Activated CD4-positive, alpha-beta T cell treated with anti-CD3 and anti-CD28 coated beads, Interleukin-2, amount 10 ng/mL, durations not matched to agents 7 days and 5 days (primary cell): ENCODE data around the gene SH3BP4. TPM values are rescaled to one million over a fixed set of nuclear protein-coding genes. Genes with fewer than 3 reads are reported as not detected.

Experiments
- CTCF ChIA-PET: fragments of 350-600 bp; sonication (Branson Sonifier 250); formaldehyde crosslinking; loops from one replicate; lab custom pipeline; 2021; ENCODE audit warnings: antibody characterized with exemption; lab: Charles Lee
- POLR2A ChIA-PET: fragments of 350-600 bp; sonication (Branson Sonifier 250); formaldehyde crosslinking; loops from one replicate; lab custom pipeline; 2021; ENCODE audit warnings: antibody characterized with exemption; lab: Charles Lee
- DNase-seq: peaks from one replicate; pipeline ENCODE4 v3.0.0-alpha.2; 2020
- H3K27ac Mint-ChIP-seq: one replicate; pipeline ENCODE4 v1.8.0; 2021; ENCODE audit warnings: mild to moderate bottlenecking, moderate library complexity, mixed read lengths
- H3K27me3 Mint-ChIP-seq: one replicate; pipeline ENCODE4 v1.8.0; 2021; ENCODE audit warnings: mixed read lengths
- H3K36me3 Mint-ChIP-seq: one replicate; pipeline ENCODE4 v1.8.0; 2021; ENCODE audit warnings: low read depth, mixed read lengths
- H3K4me1 Mint-ChIP-seq: one replicate; pipeline ENCODE4 v1.8.0; 2021; ENCODE audit warnings: mixed read lengths
- H3K4me3 Mint-ChIP-seq: one replicate; pipeline ENCODE4 v1.8.0; 2021; ENCODE audit warnings: mild to moderate bottlenecking, moderate library complexity, mixed read lengths
- H3K9me3 Mint-ChIP-seq: one replicate; pipeline ENCODE4 v1.8.0; 2021; ENCODE audit warnings: mixed read lengths
- total RNA-seq, 2 experiments: library from RNA; stranded (reverse); gene quantifications; one replicate each; pipeline ENCODE4 v1.2.3, GENCODE V29; 2021

The SH3BP4 gene
- total RNA-seq, 2 experiments from 2014 or later, result not detected

DNA sequence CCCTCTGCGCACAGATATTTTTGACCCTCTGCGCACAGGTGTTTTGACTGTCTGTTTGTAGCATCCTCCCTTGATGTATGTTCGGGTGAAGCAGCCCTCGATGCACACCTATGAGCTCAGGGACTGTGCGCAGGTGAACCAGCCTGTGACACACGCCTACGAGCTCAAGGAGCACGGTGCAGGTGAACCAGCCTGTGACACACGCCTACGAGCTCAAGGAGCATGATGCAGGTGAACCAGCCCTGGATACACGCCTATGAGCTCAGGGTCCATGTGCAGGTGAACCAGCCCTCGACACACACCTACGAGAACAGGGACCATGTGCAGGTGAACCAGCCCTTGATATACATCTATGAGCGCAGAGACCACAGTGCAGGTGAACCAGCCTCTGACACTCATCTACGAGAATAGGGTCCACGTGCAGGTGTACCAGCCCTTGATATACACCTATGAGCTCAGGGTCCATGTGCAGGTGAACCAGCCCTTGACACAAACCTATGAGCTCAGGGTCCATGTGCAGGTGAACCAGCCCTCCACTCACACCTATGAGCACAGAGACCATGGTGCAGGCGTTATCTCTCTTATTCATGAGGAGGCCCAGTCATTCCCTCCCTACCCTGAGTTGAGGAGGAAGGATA lies 33.9 kb downstream of the SH3BP4 start:
- Mint-ChIP-seq H3K9me3 (peaks cover 3% of the 10 kb centered on the region), H3K4me3 (no peak overlapping the region)
- POLR2A ChIA-PET, result no interaction called here

DNA sequence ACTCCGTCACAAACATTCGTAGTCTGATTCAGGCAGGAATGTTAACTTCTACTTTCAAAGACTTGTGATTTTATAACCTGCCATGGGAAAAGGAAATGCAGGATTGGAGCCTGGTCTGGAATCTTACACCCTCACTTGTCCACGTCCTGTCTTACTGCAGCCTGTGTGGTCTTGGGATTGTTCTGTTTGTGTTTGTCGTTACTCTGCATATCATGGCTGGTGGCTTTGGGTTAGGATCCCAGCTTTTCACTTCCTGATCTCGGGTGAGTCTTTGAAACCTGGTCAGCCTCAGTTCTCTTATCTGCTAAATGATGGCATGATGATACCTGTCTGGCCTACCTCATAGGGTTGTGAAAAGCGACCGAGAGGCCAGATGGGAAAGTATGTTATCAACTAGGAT lies 34.6 kb downstream of the SH3BP4 start:
- Mint-ChIP-seq H3K36me3 (no peaks in the 10 kb centered on the region), H3K27me3 (peaks cover 3% of the 10 kb centered on the region), H3K27ac (no peak overlapping the region), H3K4me1 (no peaks in the 10 kb centered on the region), H3K9me3 (peaks cover 3% of the 10 kb centered on the region), H3K4me3 (no peak overlapping the region)
- no peak for DNase-seq
- ChIA-PET CTCF (no interaction called here), POLR2A (no interaction called here)

More for the DNA sequence above, 33.9 kb downstream of the SH3BP4 start:
- Mint-ChIP-seq H3K36me3 (no peaks in the 10 kb centered on the region), H3K27me3 (peaks cover 3% of the 10 kb centered on the region), H3K27ac (no peak overlapping the region), H3K4me1 (no peaks in the 10 kb centered on the region)
- CTCF ChIA-PET, result no interaction called here
- DNase-seq, result no peak

DNA sequence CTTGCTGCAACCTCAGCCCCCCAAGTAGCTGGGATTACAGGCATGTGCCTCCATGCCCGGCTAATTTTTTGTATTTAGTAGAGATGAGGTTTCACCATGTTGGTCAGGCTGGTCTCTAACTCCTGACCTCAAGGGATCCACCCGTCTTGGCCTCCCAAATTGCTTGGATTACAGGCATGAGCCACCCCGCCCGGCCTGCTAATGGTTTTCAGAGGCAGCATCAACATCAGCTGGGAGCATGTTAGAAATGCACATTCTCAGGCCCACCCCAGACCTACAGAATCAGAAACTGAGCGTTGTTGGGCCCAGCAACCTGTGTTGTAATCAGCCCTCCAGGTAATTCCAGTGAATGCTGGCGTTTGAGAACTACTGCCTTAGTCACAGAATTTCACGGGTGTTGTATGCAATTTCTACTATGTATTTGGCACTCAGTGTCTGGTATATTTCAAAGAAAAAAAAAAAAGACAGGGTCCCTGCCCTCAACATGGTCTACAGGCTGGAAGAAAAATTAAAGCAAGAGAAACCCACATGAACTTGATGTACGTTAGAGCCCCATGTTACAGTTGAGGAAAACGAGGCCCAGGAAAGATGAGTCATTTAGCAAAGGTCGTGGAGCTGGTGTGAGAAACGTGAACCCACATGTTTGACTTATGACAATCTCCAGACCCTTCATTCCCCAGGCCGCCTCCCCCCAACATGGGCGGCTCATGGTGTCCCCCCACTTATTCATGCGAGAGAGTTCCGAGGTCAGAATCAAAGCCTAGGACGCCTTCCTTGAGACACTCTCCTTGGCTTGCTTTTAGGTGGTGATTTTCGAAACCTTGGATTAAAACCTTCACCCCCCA lies 35.3 kb downstream of the SH3BP4 start:
- no peak overlapping the region for H3K27ac Mint-ChIP-seq
- H3K9me3 Mint-ChIP-seq, result peaks cover 3% of the 10 kb centered on the region
- H3K4me1 Mint-ChIP-seq, result no peaks in the 10 kb centered on the region
- H3K36me3 Mint-ChIP-seq, result no peaks in the 10 kb centered on the region
- peaks cover 3% of the 10 kb centered on the region for H3K27me3 Mint-ChIP-seq
- H3K4me3 Mint-ChIP-seq, result no peak overlapping the region
- ChIA-PET CTCF (no interaction called here), POLR2A (no interaction called here)
- DNase-seq, result no peak

DNA sequence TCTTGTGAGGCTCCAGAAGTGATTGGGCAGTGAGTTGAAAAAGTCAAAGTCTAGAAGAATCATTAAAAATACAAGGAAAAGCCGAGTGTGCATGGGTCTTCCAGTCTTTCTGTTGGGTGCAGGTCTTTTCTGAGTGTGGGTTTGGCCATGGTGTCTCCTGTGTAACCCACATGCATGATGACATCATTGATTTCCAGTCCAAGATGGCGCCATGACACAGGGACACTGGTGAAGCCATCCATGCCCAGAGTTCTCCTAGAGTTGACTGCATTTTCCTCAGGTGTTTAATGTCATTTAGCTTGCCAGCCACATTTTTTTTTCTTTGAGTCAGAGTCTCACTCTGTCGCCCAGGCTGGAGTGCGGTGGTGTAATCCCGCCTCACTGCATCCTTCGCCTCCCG lies 35.9 kb downstream of the SH3BP4 start:
- no peak overlapping the region for H3K27ac Mint-ChIP-seq

DNA sequence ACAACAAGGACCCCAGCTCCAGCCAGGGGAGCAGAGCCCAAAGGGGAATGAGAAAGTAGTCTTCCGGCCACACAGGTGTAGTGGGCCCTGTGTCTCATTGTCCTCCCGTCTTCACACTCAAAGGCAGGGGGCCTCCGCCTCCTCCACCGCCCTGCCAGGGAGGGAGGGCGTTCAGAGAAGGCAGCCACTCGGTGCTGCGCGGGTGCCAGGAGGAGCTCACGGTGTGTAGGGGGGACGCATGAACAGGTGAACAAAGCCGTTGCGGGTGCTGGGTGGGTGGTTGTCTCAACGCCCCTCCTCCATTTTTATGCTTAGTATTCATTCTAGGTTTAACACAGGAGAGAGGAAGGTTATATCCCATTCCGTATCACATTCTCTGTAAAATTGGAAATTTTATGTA lies 36.7 kb downstream of the SH3BP4 start:
- H3K27ac Mint-ChIP-seq, result no peak overlapping the region
- H3K4me3 Mint-ChIP-seq, result no peak overlapping the region
- DNase-seq, result no peak
- H3K27me3 Mint-ChIP-seq, result peaks cover 5% of the 10 kb centered on the region
- H3K36me3 Mint-ChIP-seq, result no peaks in the 10 kb centered on the region
- ChIA-PET CTCF (no interaction called here), POLR2A (no interaction called here)
- H3K4me1 Mint-ChIP-seq, result no peaks in the 10 kb centered on the region
- H3K9me3 Mint-ChIP-seq, result peaks cover 3% of the 10 kb centered on the region

More for the DNA sequence above, 35.9 kb downstream of the SH3BP4 start:
- Mint-ChIP-seq H3K4me1 (no peaks in the 10 kb centered on the region), H3K4me3 (no peak overlapping the region), H3K9me3 (peaks cover 3% of the 10 kb centered on the region), H3K36me3 (no peaks in the 10 kb centered on the region), H3K27me3 (peaks cover 3% of the 10 kb centered on the region)
- no peak for DNase-seq
- ChIA-PET CTCF (no interaction called here), POLR2A (no interaction called here)

DNA sequence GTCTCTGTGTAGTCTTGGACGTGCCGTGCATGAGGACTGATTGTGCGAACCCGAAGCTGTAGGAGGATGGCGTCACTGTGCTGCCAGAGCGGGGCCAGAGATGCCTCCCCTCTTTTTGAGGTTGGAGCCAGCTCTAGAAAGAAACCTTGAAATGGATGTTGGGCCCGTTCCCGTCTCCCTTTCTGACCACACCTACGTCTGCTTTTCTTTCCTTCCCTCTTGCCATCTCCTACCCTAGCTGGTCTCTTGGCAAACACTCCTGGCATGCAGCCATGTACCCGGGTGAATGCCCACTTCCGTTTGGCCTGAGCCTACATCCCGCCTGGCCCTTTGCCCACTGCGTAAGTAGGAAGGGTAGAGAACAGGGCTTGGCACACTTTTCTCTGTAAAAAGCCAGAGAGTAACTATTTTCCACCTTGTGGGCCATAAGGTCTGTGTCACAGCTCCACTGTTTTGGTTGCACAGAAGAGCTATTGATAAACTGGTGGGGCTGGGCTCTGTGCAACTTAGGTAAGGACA lies 37.4 kb downstream of the SH3BP4 start:
- Mint-ChIP-seq H3K27me3 (peaks cover 12% of the 10 kb centered on the region), H3K4me3 (no peak overlapping the region), H3K36me3 (no peaks in the 10 kb centered on the region), H3K9me3 (peaks cover 3% of the 10 kb centered on the region), H3K4me1 (no peaks in the 10 kb centered on the region), H3K27ac (no peak overlapping the region)
- POLR2A ChIA-PET, result no interaction called here
- CTCF ChIA-PET, result no interaction called here
- DNase-seq, result no peak

DNA sequence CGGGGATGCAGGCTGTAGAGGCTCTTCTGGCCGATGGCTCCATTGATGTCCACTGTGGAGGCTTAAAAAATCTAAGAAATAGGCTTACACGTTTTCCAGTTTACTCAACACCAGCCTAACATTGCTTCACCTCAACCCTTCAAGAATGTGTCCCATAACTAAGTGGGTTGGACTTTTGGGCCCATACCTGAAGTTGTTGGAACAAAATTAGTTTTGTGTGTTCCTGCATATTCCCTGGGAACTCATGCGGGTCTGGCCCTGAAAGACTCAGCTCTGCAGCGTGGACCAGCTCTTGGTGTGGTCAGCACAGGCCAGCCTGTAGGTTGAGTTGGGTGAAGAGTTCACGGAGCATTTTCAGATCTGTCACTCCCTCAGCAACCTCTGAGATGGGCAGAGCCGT lies 38.5 kb downstream of the SH3BP4 start:
- no peak overlapping the region for H3K27ac Mint-ChIP-seq
- H3K4me1 Mint-ChIP-seq, result no peaks in the 10 kb centered on the region
- POLR2A ChIA-PET, result no interaction called here
- H3K27me3 Mint-ChIP-seq, result peaks cover 17% of the 10 kb centered on the region
- H3K4me3 Mint-ChIP-seq, result no peak overlapping the region
- DNase-seq, result no peak
- CTCF ChIA-PET, result no interaction called here
- peaks cover 3% of the 10 kb centered on the region for H3K9me3 Mint-ChIP-seq
- no peaks in the 10 kb centered on the region for H3K36me3 Mint-ChIP-seq

DNA sequence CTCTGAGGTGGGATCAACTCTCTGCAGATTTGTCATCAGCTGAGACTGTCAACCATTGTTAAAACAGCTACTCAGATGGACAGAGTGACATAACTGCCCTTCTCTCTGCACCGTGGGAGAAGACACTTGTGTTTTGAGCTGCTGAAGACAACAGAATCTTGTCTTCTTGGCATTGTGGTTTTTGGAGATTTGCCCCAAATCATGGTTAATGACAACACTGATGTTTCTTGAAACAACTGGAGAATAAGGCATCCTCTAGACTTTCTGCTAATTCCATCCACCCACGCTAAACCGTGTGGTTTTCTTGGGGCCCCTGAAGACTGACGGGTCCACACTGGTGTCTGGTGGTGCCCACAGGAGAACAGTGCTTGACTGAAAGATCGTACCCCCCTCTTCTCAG lies 39.5 kb downstream of the SH3BP4 start:
- peaks cover 17% of the 10 kb centered on the region for H3K27me3 Mint-ChIP-seq
- ChIA-PET POLR2A (no interaction called here), CTCF (no interaction called here)
- DNase-seq, result no peak
- H3K9me3 Mint-ChIP-seq, result peaks cover 3% of the 10 kb centered on the region
- no peak overlapping the region for H3K27ac Mint-ChIP-seq
- H3K36me3 Mint-ChIP-seq, result no peaks in the 10 kb centered on the region
- no peak overlapping the region for H3K4me3 Mint-ChIP-seq
- no peaks in the 10 kb centered on the region for H3K4me1 Mint-ChIP-seq

DNA sequence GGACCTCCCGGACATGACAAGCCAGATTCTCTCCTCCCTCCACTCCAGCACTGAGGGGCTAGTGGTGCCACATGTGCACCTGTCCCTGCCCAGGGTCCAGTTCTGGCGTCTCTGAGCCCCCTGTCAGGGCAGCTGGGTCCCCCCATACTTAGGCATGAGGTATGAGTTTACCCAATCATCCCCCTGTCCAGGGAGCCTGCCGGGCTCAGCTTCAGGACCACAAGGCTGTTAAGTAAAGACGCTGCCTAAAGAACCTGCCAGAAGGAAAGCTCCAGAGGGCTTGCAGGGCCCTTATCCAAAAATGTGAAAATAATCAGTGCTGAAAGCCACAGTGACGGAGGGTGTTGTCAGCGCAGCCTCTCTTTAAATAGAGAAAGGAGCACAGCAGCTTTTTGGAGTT lies 40.0 kb downstream of the SH3BP4 start:
- Mint-ChIP-seq H3K27me3 (peaks cover 17% of the 10 kb centered on the region), H3K36me3 (no peaks in the 10 kb centered on the region), H3K27ac (no peak overlapping the region), H3K4me3 (no peak overlapping the region), H3K4me1 (no peaks in the 10 kb centered on the region), H3K9me3 (peaks cover 3% of the 10 kb centered on the region)
- CTCF ChIA-PET, result no interaction called here
- POLR2A ChIA-PET, result no interaction called here
- no peak for DNase-seq

DNA sequence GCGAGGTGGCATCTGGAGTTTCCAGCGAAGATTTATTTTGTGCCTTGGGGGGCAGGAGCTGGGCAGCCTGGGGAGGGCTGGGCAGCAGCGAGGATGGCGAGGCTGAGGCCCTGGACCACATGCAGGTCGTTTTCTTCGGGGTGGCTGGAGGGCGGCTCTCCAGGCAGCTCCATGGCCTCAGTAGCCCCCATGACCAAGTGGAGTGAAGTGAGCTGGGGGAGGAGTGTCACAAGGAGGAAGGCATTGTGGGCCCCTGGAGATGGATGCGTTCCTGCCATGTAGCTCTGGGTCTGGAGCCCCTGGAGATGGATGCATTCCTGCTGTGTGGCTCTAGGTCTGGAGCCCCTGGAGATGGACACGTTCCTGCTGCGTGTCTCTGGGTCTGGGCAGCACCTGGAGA lies 40.4 kb downstream of the SH3BP4 start:
- H3K4me3 Mint-ChIP-seq, result no peak overlapping the region
- H3K27ac Mint-ChIP-seq, result no peak overlapping the region
- ChIA-PET CTCF (no interaction called here), POLR2A (no interaction called here)
- H3K4me1 Mint-ChIP-seq, result no peaks in the 10 kb centered on the region
- peaks cover 17% of the 10 kb centered on the region for H3K27me3 Mint-ChIP-seq
- DNase-seq, result no peak
- H3K9me3 Mint-ChIP-seq, result peaks cover 2% of the 10 kb centered on the region
- no peaks in the 10 kb centered on the region for H3K36me3 Mint-ChIP-seq

DNA sequence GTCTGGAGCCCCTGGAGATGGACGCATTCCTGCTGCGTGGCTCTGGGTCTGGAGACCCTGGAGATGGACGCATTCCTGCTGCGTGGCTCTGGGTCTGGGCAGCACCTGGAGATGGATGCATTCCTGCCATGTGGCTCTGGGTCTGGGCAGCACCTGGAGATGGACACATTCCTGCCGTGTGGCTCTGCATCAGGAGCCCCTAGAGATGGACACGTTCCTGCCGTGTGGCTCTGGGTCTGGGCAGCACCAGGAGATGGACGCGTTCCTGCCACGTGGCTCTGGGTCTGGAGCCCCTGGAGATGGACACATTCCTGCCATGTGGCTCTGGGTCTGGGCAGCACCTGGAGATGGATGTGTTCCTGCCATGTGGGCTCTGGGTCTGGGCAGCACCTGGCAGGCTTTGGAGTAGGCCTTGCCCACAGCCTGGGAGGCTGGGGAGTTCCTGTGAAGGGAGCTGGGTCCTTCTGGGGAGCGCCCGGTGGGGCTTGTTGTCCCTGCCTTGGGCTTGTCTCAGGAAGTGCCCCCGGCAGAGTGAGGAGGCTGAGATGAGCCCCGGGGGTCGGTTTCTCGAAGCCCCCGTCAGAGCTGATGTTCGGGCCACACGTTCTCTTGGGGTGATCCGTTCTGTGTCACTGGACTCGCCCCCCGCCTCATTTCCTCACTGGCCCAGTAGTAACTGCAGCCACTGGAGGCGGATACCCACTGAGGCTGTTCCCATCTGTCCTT lies 41.0 kb downstream of the SH3BP4 start:
- ChIA-PET POLR2A (no interaction called here), CTCF (interaction anchor here (0.6 kb wide), 2 partner anchors 48 to 440 kb away, joined by 3 read pairs; no protein-coding TSS in a partner anchor)
- Mint-ChIP-seq H3K4me1 (no peaks in the 10 kb centered on the region), H3K27ac (no peak overlapping the region), H3K9me3 (no peaks in the 10 kb centered on the region), H3K27me3 (peaks cover 17% of the 10 kb centered on the region), H3K4me3 (no peak overlapping the region), H3K36me3 (no peaks in the 10 kb centered on the region)
- no peak for DNase-seq

DNA sequence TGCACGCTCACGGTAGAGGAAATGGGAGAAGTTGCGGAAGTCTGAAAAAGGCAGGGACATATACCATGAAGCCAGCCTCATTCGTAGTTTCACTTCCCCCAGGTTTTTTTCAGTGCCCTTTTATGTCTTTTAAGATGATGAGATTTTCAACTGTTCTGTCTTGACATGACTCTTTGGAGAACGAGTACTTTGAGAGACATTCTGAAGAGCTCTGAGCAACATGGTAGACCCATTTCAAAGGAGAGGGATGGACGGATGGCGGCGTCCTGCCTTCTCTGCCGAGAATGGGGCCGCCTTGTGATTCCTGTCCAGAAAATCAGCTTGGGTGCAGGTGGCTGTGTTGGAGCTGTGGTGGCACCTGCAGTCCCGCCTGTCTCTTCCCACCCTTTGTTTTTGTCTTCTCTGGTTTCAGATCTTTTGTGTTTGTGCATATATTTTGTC lies 41.7 kb downstream of the SH3BP4 start:
- Mint-ChIP-seq H3K27ac (no peak overlapping the region), H3K36me3 (no peaks in the 10 kb centered on the region), H3K4me3 (no peak overlapping the region), H3K4me1 (no peaks in the 10 kb centered on the region), H3K9me3 (no peaks in the 10 kb centered on the region), H3K27me3 (peaks cover 17% of the 10 kb centered on the region)
- CTCF ChIA-PET, result interaction anchor here (0.6 kb wide), 1 partner anchor 48 kb away, joined by 3 read pairs; no protein-coding TSS in a partner anchor
- no peak for DNase-seq
- POLR2A ChIA-PET, result no interaction called here
